ENCODE data around the gene PDE4D. TPM values are rescaled to one million over a fixed set of nuclear protein-coding genes. Genes with fewer than 3 reads are reported as not detected.

Gene PDE4D
- total RNA-seq, 1 donor from 2014 or later, result 13.2 TPM

DNA sequence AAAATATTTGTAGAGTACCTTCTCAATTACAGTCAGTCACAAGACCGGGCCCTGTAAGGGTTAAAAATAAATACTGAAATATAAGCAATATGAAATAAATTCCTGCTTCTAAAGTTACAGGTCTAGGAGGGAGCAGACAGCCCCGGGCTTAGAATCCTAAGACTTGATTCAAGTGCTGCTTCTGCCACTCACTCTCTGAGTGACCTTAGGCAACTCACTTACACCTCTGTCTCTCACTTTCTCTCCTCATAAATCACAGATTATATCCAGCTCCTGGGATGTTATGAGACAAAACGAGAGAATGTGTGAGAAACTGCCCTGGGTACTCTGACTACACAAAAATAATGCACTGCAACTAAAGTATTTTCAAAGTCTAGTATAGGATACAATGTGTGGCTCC is 101.9 kb downstream of the PDE4D start:
- H3K27ac Mint-ChIP-seq (ENCODE audit: unreplicated experiment), result no peak overlapping the region
- H3K36me3 Mint-ChIP-seq (ENCODE audit: unreplicated experiment), result no peaks in the 10 kb centered on the region
- no peak overlapping the region for H3K4me3 Mint-ChIP-seq (ENCODE audit: unreplicated experiment)
- TF ChIP-seq, protein P1, sequence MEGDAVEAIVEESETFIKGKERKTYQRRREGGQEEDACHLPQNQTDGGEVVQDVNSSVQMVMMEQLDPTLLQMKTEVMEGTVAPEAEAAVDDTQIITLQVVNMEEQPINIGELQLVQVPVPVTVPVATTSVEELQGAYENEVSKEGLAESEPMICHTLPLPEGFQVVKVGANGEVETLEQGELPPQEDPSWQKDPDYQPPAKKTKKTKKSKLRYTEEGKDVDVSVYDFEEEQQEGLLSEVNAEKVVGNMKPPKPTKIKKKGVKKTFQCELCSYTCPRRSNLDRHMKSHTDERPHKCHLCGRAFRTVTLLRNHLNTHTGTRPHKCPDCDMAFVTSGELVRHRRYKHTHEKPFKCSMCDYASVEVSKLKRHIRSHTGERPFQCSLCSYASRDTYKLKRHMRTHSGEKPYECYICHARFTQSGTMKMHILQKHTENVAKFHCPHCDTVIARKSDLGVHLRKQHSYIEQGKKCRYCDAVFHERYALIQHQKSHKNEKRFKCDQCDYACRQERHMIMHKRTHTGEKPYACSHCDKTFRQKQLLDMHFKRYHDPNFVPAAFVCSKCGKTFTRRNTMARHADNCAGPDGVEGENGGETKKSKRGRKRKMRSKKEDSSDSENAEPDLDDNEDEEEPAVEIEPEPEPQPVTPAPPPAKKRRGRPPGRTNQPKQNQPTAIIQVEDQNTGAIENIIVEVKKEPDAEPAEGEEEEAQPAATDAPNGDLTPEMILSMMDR (IDR thresholded peaks at IDR 0.05; ENCODE audit: partially characterized antibody, unreplicated experiment), result no peak
- peaks cover 5% of the 10 kb centered on the region for H3K27me3 Mint-ChIP-seq (ENCODE audit: unreplicated experiment)
- no peaks in the 10 kb centered on the region for H3K9me3 Mint-ChIP-seq (ENCODE audit: unreplicated experiment)
- H3K4me1 Mint-ChIP-seq (ENCODE audit: low read depth, unreplicated experiment), result peaks cover 7% of the 10 kb centered on the region
- no peak for DNase-seq

DNA sequence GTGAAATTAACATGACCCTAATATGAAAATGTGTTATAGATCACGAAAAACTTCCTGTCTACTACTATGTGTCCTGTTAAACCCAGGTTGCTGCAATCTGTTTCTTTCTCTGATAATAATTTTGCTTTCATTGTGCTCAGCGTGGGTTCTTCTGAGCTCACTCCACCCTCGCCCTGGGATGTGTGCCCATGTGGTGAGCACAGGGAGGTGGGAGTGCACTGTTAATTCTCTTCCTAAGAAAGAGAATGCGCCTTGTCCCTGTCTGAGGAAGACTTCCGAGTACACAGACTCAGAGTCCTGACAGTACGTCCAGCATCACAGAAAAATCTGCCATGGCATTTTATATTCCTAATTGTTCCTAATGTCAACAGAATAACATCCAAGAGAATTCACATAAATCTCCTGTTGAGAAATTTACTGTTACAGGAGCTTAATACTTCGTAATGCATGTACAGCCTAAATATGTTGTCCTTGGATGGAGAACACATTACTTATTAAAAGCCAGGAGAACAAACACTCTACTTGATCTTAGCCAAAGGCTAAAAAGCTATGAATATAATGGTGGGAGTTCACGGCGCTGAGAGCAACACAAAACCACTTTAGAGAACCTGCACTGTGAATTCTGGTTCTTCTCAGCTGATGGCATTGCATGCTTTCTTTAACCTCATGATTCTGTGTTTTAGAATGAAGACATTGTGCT is 102.6 kb downstream of the PDE4D start:
- DNase-seq, result no peak
- H3K27ac Mint-ChIP-seq (ENCODE audit: unreplicated experiment), result no peak overlapping the region

DNA sequence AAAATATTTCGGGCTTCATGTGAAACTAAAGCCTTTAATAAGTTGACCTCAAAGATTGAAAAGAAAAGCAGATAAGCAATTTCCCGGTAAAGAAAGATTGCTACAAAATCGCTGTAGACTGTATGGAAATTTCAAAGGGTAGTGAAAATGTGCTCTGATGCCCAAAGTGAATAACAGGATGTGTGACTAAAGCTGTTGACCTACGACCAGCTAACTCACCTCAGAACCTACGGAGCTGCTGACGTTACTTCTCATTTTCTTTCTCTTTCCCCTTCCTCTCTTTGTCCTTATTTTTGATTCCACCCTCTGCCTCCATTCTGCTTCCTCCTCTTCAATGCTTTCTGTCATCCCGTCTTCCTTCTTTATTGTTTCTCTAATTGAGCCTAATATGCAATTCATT is 103.2 kb downstream of the PDE4D start:
- no peak overlapping the region for H3K27ac Mint-ChIP-seq (ENCODE audit: unreplicated experiment)
- H3K4me3 Mint-ChIP-seq (ENCODE audit: unreplicated experiment), result no peak overlapping the region
- H3K9me3 Mint-ChIP-seq (ENCODE audit: unreplicated experiment), result no peaks in the 10 kb centered on the region
- TF ChIP-seq, protein P1 (IDR thresholded peaks at IDR 0.05; ENCODE audit: partially characterized antibody, unreplicated experiment), result no peak
- no peaks in the 10 kb centered on the region for H3K36me3 Mint-ChIP-seq (ENCODE audit: unreplicated experiment)
- peaks cover 5% of the 10 kb centered on the region for H3K27me3 Mint-ChIP-seq (ENCODE audit: unreplicated experiment)
- peaks cover 13% of the 10 kb centered on the region for H3K4me1 Mint-ChIP-seq (ENCODE audit: low read depth, unreplicated experiment)
- DNase-seq, result no peak

More for the DNA sequence above, 102.6 kb downstream of the PDE4D start:
- Mint-ChIP-seq H3K9me3 (ENCODE audit: unreplicated experiment) (no peaks in the 10 kb centered on the region), H3K4me3 (ENCODE audit: unreplicated experiment) (no peak overlapping the region), H3K36me3 (ENCODE audit: unreplicated experiment) (no peaks in the 10 kb centered on the region), H3K27me3 (ENCODE audit: unreplicated experiment) (peaks cover 5% of the 10 kb centered on the region), H3K4me1 (ENCODE audit: low read depth, unreplicated experiment) (peaks cover 13% of the 10 kb centered on the region)
- TF ChIP-seq, protein P1 (IDR thresholded peaks at IDR 0.05; ENCODE audit: partially characterized antibody, unreplicated experiment), result no peak

DNA sequence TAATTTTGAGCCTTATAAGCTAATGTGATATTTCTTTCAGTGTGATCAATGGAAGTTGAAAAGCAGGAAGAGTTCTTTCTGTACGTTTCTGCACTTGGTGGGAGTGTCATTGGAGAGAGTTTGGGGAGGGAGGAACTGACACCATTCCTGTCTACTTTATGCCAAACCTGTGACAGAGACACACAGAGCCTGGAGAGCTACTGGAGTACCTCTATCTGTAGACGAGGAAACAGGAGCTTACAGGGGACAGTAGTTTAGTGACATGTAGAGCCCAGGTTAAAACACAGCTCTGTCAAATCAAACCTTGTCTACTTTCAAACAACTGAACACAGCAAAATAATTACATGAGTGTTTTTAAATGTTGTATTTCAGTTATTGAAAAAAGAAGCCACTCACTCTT is 103.6 kb downstream of the PDE4D start:
- peaks cover 13% of the 10 kb centered on the region for H3K4me1 Mint-ChIP-seq (ENCODE audit: low read depth, unreplicated experiment)
- H3K9me3 Mint-ChIP-seq (ENCODE audit: unreplicated experiment), result no peaks in the 10 kb centered on the region
- H3K27ac Mint-ChIP-seq (ENCODE audit: unreplicated experiment), result no peak overlapping the region
- DNase-seq, result no peak
- no peak overlapping the region for H3K4me3 Mint-ChIP-seq (ENCODE audit: unreplicated experiment)
- no peaks in the 10 kb centered on the region for H3K36me3 Mint-ChIP-seq (ENCODE audit: unreplicated experiment)
- peaks cover 5% of the 10 kb centered on the region for H3K27me3 Mint-ChIP-seq (ENCODE audit: unreplicated experiment)
- TF ChIP-seq, protein P1 (IDR thresholded peaks at IDR 0.05; ENCODE audit: partially characterized antibody, unreplicated experiment), result no peak

DNA sequence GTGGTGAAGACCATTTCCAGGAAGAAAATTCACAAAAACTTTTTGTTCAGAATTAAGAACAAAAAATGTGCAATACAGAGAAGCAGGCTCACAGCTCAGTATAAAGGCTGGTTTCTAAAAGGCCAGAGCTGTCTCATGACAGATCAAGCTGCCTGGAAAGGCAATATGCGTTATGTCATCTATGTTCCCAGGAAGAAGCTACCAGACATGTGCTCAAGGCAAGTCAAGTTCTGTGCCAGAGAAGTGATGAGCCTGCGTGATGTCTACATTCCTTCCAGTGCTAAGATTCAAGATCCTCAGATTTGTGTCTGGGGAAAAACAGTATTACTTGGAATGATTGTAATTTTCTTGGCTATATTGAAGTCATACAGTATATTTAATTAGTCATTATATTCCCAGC is 104.3 kb downstream of the PDE4D start:
- peaks cover 13% of the 10 kb centered on the region for H3K4me1 Mint-ChIP-seq (ENCODE audit: low read depth, unreplicated experiment)
- H3K27ac Mint-ChIP-seq (ENCODE audit: unreplicated experiment), result no peak overlapping the region
- H3K36me3 Mint-ChIP-seq (ENCODE audit: unreplicated experiment), result no peaks in the 10 kb centered on the region
- no peak overlapping the region for H3K4me3 Mint-ChIP-seq (ENCODE audit: unreplicated experiment)
- no peak for DNase-seq
- H3K27me3 Mint-ChIP-seq (ENCODE audit: unreplicated experiment), result peaks cover 5% of the 10 kb centered on the region
- H3K9me3 Mint-ChIP-seq (ENCODE audit: unreplicated experiment), result no peaks in the 10 kb centered on the region
- TF ChIP-seq, protein P1 (IDR thresholded peaks at IDR 0.05; ENCODE audit: partially characterized antibody, unreplicated experiment), result no peak
